ENCODE results near the gene MCM9.
A peak's percentile ranks its signal among the peaks of the same experiment; 100 is the strongest.

Gene MCM9

GRCh38 chr6:118931436-118931835 is 3.5 kb downstream of the MCM9 start:
- no peak for DNase-seq

- DNase-seq = no peak
Measured at GRCh38 chr6:118930680-118931079, 4.3 kb downstream of the MCM9 start.

GRCh38 chr6:118923035-118923434 is 11.9 kb downstream of the MCM9 start:
- DNase-seq = no peak

- no peak for DNase-seq
Measured at GRCh38 chr6:118921084-118921483, 13.9 kb downstream of the MCM9 start.

- no peak for DNase-seq
Measured at GRCh38 chr6:118918329-118918725, 16.6 kb downstream of the MCM9 start.

GRCh38 chr6:118917546-118918328 is 17.2 kb downstream of the MCM9 start:
- no peak for DNase-seq

GRCh38 chr6:118914598-118914997 is 20.4 kb downstream of the MCM9 start:
- DNase-seq = no peak

GRCh38 chr6:118913161-118913560 is 21.8 kb downstream of the MCM9 start:
- DNase-seq = no peak

GRCh38 chr6:118912646-118913045 is 22.3 kb downstream of the MCM9 start:
- DNase-seq = no peak

GRCh38 chr6:118908441-118908840 is 26.5 kb downstream of the MCM9 start:
- no peak for DNase-seq

GRCh38 chr6:118905851-118906250 is 29.1 kb downstream of the MCM9 start:
- no peak for DNase-seq

GRCh38 chr6:118905084-118905483 is 29.9 kb downstream of the MCM9 start:
- DNase-seq = no peak

GRCh38 chr6:118903691-118904090 is 31.3 kb downstream of the MCM9 start:
- DNase-seq = no peak

- DNase-seq = no peak
Measured at GRCh38 chr6:118903138-118903537, 31.8 kb downstream of the MCM9 start.

- DNase-seq = no peak
Measured at GRCh38 chr6:118902726-118903125, 32.2 kb downstream of the MCM9 start.

GRCh38 chr6:118899948-118900347 is 35.0 kb downstream of the MCM9 start:
- DNase-seq = no peak

GRCh38 chr6:118897386-118897785 is 37.6 kb downstream of the MCM9 start:
- DNase-seq = no peak

GRCh38 chr6:118896339-118897136 is 38.4 kb downstream of the MCM9 start:
- DNase-seq = peak; percentile 52 to 58

- DNase-seq = no peak
Measured at GRCh38 chr6:118895859-118896258, 39.1 kb downstream of the MCM9 start.

GRCh38 chr6:118895261-118895560 is 39.7 kb downstream of the MCM9 start:
- peak in 1 of 2 experiments; percentile 9 for DNase-seq

- peak in 1 of 2 experiments; percentile 29 for DNase-seq
Measured at GRCh38 chr6:118894425-118895260, 40.3 kb downstream of the MCM9 start.

- peak; percentile 97 for DNase-seq
Measured at GRCh38 chr6:118893807-118894424, 41.0 kb downstream of the MCM9 start, which contains the start of gene ASF1A. TSS of gene ASF1A (plus strand) at chr6:118894152. CDS start at chr6:118894414, 262 bp downstream.
